HG03280 (cell line): ENCODE data around the gene PUS1.
"Not testable (repeated sequence)": the region's sequence is repeated elsewhere in the genome, so short reads cannot be mapped to it uniquely, and the experiment has no call there.

Experiments used
- ATAC-seq: cut with Tn5 transposase; IDR thresholded peaks from one replicate; pipeline ENCODE4 v1.9.1; 2021; ENCODE audit warnings: mild to moderate bottlenecking, moderate library complexity; ENCODE audit not compliant: unreplicated experiment

The PUS1 gene

DNA sequence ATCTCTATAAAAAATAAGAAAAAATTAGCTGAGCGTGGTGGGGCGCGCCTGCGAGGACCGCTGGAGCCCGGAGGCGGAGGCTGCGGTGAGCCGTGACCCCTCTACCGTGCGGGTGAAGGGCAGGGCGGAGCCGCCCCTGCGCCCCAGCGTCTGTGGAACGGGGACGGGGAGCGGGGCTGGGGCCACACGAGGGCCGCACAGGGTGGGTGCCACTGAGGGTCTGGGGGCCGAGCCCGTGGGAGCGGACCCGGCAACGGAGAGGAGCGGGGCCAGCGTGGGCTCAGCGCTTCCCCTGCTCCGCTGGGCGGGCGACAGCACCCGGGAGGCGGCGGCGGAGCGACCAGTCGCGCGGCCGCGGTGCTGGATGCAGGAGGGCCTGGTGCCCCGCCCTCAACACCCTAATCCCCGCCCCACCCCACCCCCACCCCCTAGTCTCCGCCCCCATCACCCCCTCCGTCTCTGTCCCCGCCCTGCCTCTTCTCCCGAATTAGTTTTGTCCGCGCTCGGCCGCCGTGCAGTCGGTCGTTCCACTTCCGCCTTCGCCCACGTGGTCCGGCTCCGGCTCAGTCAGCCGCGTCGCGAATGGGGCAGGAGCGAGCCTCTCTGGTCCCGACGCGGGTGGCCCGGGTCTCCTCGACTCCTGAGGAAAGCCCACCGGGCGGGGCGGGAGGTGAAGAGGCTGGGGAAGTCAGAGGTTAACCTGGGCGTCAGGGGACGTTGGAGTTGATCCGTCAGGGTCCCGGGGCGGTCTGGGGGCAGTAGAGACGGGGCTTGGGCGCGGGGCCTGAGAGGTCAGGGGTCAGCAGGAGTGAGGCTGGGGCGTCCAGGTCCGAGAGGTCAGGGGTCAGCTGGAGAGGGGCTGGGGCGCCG, at the start of gene PUS1:
Gene PUS1, plus strand, starts transcription at position 566 of the 870 bp plus-strand sequence. CDS start 447 bp downstream, outside the sequence.
- peak; percentile 70 for ATAC-seq

DNA sequence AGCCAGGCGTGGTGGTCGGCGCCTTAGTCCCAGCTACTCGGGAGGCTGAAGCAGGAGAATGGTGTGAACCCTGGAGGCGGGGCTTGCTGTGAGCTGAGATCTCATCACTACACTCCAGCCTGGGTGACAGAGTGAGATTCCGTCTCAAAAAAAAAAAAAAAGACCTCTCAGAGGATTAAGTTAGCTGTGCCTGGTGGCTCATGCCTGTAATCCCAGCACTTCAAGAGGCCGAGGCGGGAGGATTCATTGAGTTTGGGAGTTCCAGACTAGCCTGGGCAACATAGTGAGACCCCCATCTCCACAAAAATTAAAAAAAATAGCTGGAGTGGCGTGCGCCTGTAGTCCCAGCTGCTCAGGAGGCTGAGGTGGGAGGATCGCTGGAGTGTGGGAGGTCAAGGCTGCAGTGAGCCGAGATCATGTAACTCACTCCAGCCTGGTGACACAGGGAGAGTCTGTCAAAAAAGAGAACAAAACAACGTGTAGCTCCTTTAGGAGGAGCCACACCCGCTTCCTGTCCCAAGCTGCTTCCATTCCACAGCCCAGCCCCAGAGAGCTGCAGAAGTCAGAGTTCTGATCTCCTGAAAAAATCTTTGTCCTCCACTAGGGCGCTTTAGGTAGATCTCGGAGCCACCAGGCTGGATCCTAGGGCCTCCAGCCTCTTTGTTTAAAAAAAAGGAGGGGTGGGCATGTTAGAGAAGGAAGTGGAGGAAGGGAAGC, 46.1 kb upstream of the PUS1 start:
- no peak for ATAC-seq

DNA sequence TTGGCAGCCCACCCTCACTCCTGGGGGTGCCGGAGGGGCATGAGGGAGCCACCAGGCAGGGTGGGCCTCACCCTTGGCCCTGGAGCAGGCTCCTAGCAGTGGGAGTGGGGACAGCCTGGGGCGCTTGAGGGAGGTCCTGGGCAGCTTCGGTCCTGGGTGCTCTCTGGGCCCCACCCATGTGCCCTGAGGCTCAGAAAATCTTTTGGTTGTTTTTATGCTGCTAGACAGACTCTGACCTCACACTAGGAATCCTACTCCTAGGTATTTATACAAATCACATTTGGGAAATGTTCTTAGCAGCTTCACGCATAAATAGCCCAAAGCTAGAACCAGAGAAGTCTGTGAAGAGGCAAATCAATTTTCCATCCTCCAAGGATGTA, 45.6 kb upstream of the PUS1 start:
- no peak for ATAC-seq

DNA sequence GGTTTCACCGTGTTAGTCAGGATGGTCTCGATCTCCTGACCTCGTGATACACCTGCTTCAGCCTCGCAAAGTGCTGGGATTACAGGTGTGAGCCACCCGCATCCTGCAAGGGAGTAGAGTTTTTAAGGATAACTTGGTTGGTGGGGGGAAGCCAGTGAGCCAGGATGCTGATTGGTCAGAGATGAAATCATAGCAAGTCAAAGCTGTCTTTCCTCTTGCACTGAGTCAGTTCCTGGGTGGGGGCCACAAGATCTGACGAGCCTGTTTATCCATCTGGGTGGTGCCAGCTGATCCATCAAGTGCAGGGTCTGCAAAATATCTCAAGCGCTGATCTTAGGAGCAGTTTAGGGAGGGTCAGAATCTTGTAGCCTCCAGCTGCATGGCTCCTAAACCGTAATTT, 44.0 kb upstream of the PUS1 start:
- ATAC-seq = not testable (repeated sequence)

DNA sequence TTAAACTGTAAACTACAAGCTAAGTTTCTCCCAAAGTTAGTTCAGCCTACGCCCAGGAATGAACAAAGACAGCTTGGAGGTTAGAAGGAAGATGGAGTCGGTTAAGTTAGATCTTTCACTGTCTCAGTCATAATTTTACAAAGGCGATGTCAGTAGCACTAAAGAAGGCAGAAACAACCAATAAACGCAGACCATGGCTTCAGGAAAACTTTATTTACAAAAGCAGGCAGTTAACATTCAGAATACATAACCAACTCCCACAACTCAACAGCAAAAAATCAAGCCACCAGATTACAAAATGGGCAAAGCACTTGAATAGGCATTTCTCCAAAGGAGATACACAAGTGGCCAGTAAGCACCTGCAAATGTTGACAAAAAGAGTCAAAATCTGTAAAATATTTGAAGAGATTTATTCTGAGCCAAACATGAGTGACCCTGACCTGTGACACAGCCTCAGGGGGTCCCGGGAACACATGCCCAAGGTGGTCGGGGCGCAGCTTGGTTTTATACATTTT, 43.5 kb upstream of the PUS1 start:
- no peak for ATAC-seq

DNA sequence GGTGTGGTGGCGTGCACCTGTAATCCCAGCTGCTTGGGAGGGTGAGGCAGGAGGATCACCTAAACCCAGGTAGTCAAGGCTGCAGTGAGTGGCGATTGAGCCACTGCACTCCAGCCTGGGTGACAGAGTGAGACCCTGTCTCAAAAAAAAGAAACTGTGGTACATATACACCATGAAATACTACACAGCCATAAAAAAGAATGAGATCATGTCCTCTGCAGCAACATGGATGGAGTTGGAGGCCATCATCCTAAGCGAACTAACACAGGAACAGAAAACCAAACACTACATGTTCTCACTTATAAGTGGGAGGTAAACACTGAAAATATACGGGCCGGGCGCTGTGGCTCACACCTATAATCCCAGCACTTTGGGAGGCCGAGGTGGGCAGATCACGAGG, 37.4 kb upstream of the PUS1 start:
- ATAC-seq = not testable (repeated sequence)

DNA sequence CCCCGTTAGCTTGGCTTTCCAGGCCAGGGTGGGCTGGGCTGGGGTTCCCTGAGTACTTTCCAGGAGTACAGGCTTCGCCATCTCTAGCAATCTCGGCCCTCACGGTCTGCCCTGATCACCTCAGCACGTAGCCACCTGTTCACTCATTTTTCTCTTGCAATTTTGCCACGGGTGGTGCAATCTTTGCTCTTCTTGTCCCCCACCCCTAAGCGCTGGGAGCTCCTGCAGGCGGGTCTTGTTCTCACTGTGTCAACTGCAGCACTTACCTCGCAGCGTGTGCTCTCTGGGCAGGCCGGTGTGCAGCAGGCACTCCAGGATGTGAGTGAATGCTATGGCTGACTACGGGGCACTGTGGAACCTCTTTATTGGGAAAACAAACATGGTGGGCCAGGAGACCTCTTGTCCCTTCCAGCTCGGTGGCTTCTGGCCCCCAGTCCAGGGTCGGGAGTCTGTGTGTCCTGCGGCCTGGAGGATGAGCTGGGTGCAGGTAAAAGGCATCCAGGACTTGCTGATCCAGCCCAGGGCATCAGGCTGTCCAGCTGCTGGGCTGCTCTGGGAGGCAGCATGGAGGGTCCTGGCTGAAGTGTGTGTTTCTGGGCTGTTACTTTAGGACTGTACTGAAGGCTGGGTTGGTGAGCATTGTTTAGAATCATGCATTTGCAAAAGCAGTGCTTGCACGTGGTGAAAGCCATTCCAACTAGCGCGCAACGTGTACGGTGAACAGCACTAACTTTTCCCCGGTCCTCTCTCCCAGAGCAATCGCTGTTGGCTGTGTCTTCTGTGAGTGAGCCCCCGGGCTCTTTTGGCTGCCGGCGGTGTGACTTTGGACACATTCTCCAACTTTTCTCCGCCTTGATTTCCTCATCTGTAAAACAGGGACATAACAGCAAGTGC, 36.1 kb upstream of the PUS1 start:
- ATAC-seq = no peak

DNA sequence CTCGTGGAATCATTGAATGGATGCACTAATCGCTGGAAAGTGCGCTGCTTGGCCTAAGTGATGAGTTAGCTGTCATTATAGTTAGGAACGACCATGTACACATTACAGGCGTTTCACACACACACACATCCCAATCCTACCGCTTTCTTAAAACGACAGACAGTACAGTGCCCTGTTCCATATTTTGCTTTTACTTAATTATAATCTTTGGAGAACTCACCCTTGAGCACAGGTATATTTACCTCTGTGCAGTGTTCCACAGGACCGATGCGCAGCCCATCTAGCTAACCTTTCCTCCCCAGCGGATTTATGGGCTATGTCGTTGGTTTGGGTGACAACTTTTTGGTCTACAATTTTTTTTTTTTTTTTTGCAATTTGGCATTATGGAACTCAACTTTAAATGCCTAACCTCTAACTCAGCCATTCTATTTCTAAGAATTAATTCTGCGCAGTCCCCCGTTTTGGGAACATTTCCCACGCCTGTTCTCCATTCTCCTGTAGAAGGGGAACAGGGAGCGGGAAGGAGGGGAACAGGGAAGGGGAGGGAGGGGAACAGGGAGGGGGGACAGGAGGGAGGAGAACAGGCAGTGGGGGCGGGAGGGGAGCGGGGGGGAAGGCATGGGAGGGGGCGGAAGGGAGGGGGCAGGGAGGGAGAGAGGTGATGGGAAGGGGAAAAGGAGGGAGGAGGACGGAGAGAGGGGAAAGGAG, 35.3 kb upstream of the PUS1 start:
- ATAC-seq = no peak

DNA sequence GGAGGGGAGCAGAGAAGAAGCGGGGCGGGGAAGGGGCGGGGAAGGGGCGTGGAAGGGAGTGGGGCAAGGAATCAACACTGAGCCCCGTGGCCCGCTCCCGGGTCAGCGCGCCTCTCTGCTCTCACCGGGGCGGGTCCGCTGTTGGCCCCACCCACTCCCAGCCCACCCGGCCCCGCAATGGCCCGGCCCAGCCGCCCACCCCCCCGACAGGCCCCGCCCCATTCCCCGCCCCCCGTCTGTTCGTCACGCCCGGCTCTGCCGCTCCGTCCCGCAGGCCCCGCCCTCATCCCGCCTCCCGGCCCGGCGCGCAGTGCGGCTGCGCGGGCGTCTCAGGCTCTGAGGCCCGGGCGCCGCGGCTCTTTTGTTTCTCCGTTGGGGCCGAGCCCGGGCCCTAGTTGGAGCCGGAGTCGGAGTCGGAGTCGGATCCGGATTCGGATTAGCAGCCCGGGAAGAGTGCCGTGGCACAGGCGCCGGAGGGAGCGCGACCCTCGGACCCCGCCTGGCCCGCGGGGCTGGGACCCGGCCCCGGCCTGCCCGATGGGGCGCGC, 34.7 kb upstream of the PUS1 start, which contains the start of gene ULK1:
Gene ULK1, plus strand, starts transcription at position 310 of the 548 bp plus-strand sequence. CDS start 380 bp downstream, outside the sequence.
- ATAC-seq = peak; percentile 82

DNA sequence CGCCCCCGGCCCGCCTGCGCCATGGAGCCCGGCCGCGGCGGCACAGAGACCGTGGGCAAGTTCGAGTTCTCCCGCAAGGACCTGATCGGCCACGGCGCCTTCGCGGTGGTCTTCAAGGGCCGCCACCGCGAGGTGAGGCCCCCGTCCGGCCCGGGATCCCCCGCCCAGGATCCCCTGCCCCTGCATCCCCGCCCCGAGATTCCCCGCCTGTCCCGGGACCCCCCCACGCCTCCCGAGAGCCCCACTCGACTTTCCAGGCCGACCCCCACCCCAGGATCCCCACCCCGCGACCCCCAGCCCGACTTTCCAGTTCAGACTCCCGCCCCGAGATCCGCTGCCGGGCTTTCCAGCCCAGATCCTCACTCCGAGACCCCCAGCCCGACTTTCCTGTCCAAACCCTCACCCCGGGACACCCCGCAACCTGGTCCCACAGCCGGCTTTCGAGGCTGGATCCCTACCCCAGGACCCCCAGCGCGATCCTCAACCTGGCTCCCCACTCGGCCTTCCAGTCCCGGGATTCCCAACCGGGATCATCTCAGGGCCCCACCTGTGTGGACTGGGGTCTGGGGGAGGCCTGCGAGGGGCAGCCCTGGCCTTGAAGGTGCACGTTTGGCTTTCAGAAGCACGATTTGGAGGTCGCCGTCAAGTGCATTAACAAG, 34.0 kb upstream of the PUS1 start:
- no peak for ATAC-seq

DNA sequence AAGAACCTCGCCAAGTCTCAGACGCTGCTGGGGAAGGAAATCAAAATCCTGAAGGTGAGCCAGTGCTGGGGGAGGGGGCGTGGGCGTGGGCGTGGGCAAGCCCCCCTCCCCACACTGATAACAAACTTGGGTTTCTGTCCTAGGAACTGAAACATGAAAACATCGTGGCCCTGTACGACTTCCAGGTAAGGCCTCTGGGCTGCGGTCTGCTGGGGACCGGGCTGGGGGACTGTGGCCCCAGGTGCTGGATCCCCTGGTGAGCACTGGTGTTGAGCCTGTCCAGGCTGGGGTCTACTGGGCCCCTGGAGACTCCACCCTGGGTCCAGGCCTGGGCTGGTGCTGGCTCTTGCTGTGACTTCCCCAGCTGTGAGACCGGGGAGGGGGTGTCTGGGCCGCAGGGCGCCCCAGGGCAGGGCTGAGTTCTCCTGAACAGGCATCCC, 33.4 kb upstream of the PUS1 start:
- ATAC-seq = no peak

DNA sequence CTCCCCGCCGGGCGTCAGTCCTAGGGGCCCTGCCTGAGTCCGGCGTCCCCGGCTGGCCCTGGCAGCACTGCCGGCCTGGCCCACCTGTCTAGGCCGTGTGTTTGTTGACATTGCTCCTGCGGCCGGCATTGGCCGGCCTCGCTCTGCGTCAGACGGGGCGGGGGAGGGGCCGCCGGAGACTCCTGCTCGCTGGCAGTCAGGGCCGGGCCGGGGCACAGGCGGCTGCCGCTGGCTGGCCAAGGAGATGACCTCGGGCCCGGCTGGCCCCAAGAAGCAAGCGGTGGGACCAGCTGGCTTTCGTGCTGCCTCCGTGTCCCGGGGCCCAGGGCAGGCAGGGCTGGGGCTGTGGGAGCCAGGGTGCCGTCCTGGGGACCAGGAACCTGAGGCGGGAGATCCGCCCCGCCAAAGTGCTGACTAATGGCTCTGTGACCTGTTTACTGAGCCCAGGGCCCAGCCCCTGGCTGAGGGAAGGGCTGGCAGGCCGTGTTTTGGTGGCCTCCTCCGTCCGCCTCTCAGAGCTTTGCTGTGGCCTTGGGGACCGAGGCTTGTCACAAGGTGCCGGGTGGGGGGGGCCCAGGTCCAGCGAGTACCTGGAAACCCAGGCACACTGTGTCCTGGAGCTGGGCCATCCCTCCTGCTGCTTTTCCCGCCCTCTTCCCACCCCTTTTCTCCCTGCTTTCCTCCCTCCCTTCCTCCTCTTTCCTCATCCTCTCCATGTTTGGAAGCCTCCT, 32.8 kb upstream of the PUS1 start:
- peak; percentile 58 for ATAC-seq

DNA sequence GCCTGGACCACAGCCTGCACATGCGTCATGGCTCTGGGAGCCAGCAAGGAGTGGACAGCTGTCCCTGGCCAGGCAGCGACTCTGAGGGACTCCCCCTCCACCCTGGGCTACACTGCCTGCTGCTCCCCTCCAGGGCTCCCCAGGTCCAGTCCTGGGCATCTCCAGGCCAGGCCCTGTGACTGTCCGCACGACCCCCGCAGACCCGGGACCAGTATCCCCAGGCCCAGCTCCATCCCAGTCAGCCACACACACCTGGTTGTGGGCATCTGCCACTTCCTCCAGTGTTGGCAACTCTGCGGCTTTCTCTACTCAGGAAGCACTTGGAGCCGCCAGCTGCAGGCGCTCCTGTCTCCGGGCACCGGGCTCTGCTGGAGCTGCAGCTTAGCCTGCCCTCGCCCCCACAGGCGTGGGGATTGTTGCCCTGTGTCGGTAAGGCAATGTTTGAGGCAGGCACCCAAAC, 32.2 kb upstream of the PUS1 start:
- ATAC-seq = no peak

DNA sequence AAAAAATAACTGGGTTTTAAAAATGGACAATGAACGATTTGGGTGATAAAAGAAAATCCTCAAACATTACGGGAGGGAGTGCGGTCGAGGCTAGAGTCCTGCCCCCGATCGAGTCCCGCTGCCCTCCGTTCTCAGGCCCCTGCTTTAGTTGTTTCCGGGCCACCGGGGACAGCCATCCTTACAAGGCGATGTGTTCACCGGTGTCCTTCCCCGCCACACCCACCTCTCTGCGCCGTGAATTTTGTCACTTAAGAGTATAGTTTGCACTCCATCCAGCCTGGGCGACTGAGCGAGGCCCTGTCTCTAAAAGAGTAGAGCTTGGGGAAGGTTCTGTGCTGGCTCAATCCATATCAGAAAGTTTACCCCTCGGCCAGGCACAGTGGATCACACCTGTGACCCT, 31.8 kb upstream of the PUS1 start:
- ATAC-seq = no peak

DNA sequence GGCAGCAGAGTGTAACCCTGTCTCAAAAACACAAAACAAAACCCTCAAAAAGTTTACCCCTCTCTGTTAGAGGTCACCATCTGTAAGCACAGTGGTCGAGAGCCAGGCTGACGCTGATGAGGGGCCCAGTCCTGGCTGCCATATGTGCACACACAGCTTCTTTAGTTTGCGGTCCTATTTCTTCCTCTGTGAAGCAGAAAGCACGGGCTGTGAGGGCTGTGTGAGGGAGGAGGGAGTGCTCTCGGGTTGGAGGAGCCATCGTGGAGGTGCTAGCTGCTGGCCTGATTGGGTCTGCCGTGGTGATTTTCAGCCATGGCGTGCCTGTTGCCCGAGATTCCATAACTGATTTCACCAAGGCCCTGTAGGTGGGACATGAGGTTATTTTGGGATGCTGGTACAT, 31.2 kb upstream of the PUS1 start:
- no peak for ATAC-seq

DNA sequence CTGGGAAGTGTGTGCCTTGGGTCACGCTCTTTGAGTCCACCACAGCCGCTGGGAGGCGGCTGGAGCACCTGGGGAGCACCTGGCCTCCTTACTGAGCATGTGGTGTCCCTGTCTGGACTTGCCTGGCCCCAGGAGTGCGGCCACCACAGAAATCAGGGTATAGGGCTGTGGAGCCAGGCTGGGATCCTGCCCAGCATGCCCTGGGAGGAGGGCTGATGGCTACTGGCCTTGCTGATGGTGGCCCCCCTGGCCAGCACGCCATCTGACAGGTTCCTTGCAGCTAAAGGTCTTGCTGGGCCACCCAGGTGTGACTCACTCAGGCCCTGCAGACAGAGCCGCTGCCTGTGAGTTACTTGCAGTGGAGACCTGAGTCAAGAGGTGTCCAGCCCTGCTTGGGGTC, 28.7 kb upstream of the PUS1 start:
- ATAC-seq = no peak

DNA sequence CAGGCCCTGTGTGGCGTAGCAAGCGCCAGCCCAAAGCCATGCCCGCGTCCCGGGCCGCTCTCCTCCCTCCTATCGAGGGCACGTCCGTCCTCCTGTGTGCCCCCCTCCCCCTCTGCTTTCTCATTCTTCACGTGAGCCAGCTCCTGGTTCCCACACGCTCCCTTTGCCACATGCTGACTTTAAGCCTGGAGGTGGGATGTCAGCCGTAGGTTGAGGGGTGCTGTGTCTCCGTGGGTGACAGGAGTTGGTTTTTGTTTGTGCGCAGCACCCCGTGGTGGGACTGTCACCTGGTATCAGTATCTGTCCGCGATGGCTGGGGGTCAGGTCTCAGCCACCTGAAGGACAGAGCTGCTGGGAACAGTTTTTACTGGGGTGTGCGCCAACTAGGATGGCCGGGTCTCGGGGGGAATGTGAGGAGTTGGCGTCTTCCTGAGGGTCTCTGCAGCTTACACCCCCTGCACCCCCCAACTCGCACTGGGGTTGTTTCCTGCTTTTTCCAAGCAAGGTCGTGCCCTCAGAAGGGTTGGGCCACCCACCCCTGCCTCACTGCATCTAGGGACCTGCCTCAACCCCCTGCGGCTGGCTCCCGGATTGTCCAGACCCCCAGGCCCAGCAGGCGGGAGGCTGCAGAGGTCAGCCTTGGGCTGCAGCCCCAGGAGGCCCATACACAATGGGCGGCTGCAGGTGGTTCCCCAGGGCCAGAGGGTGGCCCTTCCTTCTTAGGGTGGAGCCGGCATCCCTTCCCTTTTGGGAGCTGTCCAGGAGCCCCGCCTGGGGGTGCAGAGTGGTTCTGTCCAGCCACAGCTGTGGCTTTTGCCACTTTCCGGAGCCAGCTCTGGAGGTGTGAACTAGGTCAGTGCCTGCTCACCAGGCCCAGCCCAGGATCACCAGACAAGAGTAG, 27.4 kb upstream of the PUS1 start:
- ATAC-seq = no peak
